ENCODE data around the gene TAF1. TPM values are rescaled to one million over a fixed set of nuclear protein-coding genes. Genes with fewer than 3 reads are reported as not detected.
"Not testable (repeated sequence)": the region's sequence is repeated elsewhere in the genome, so short reads cannot be mapped to it uniquely, and the experiment has no call there.

The TAF1 gene
- total and polyA plus RNA-seq, 5 donors from 2014 or later: 3.8 to 65.2 (median 6.2) TPM

- H3K9me3 ChIP-seq (ENCODE audit: control insufficient read depth in 2 of 2, low read length in 2 of 2): no peaks in the 10 kb centered on the region
- Mint-ChIP-seq H3K36me3 (peaks cover 38% of the 10 kb centered on the region), H3K27me3 (no peaks in the 10 kb centered on the region), H3K4me1 (peaks cover 0 to 5% (median 1%) of the 10 kb centered on the region in 4 donors), H3K9me3 (no peaks in the 10 kb centered on the region), H3K27ac (peak overlapping the region in 1 of 3 donors; percentile 1), H3K4me3 (no peak overlapping the region)
- H3K4me3 ChIP-seq (ENCODE audit: low read depth, low read length): no peak overlapping the region
- H3K27ac ChIP-seq (ENCODE audit: insufficient read depth, low read length, poor library complexity, severe bottlenecking): no peak overlapping the region
- no peak for DNase-seq
- H3K4me1 ChIP-seq (ENCODE audit: control insufficient read depth, insufficient read depth, low read length, poor library complexity, severe bottlenecking): no peaks in the 10 kb centered on the region
- H3K27me3 ChIP-seq (ENCODE audit: control insufficient read depth, insufficient read depth, low read length): no peaks in the 10 kb centered on the region
- ATAC-seq (ENCODE audit: low read depth in 2 of 2): no peak
- peaks cover 74% of the 10 kb centered on the region for H3K36me3 ChIP-seq (ENCODE audit: control insufficient read depth, insufficient read depth, low read length)
These were observed 27.8 kb downstream of the TAF1 start for GRCh38 chrX:71393919-71394318.

- peaks cover 29% of the 10 kb centered on the region for H3K36me3 Mint-ChIP-seq
- no peak overlapping the region for H3K27ac Mint-ChIP-seq
- no peak overlapping the region for H3K27ac ChIP-seq (ENCODE audit: insufficient read depth, low read length, poor library complexity, severe bottlenecking)
These were observed 30.4 kb downstream of the TAF1 start for GRCh38 chrX:71396576-71396975.

GRCh38 chrX:71400710-71401109 lies 34.6 kb downstream of the TAF1 start:
- Mint-ChIP-seq H3K4me1 (peaks cover 0 to 3% (median 0%) of the 10 kb centered on the region in 4 donors), H3K27ac (no peak overlapping the region), H3K9me3 (no peaks in the 10 kb centered on the region), H3K36me3 (peaks cover 13% of the 10 kb centered on the region), H3K27me3 (no peaks in the 10 kb centered on the region), H3K4me3 (no peak overlapping the region)
- H3K4me1 ChIP-seq (ENCODE audit: control insufficient read depth, insufficient read depth, low read length, poor library complexity, severe bottlenecking): no peaks in the 10 kb centered on the region
- H3K27me3 ChIP-seq (ENCODE audit: control insufficient read depth, insufficient read depth, low read length): no peaks in the 10 kb centered on the region
- H3K4me3 ChIP-seq (ENCODE audit: low read depth, low read length): no peak overlapping the region
- ATAC-seq (ENCODE audit: low read depth in 2 of 2): no peak
- no peaks in the 10 kb centered on the region for H3K9me3 ChIP-seq (ENCODE audit: control insufficient read depth in 2 of 2, low read length in 2 of 2)
- no peak overlapping the region for H3K27ac ChIP-seq (ENCODE audit: insufficient read depth, low read length, poor library complexity, severe bottlenecking)
- DNase-seq: no peak
- H3K36me3 ChIP-seq (ENCODE audit: control insufficient read depth, insufficient read depth, low read length): peaks cover 46% of the 10 kb centered on the region

More at GRCh38 chrX:71396576-71396975, 30.4 kb downstream of the TAF1 start:
- Mint-ChIP-seq H3K9me3 (no peaks in the 10 kb centered on the region), H3K27me3 (no peaks in the 10 kb centered on the region), H3K4me1 (peaks cover 0 to 5% (median 3%) of the 10 kb centered on the region in 4 donors), H3K4me3 (no peak overlapping the region)
- H3K4me1 ChIP-seq (ENCODE audit: control insufficient read depth, insufficient read depth, low read length, poor library complexity, severe bottlenecking): no peaks in the 10 kb centered on the region
- H3K9me3 ChIP-seq (ENCODE audit: control insufficient read depth in 2 of 2, low read length in 2 of 2): no peaks in the 10 kb centered on the region
- DNase-seq (no peak), ATAC-seq (ENCODE audit: low read depth in 2 of 2) (no peak)
- peaks cover 71% of the 10 kb centered on the region for H3K36me3 ChIP-seq (ENCODE audit: control insufficient read depth, insufficient read depth, low read length)
- no peak overlapping the region for H3K4me3 ChIP-seq (ENCODE audit: low read depth, low read length)
- no peaks in the 10 kb centered on the region for H3K27me3 ChIP-seq (ENCODE audit: control insufficient read depth, insufficient read depth, low read length)

- H3K4me1 Mint-ChIP-seq; H3K27me3 Mint-ChIP-seq; ATAC-seq (ENCODE audit: low read depth in 2 of 2); H3K9me3 ChIP-seq (ENCODE audit: control insufficient read depth in 2 of 2, low read length in 2 of 2); H3K4me3 Mint-ChIP-seq; H3K9me3 Mint-ChIP-seq; H3K4me1 ChIP-seq (ENCODE audit: control insufficient read depth, insufficient read depth, low read length, poor library complexity, severe bottlenecking); H3K4me3 ChIP-seq (ENCODE audit: low read depth, low read length); H3K27ac ChIP-seq (ENCODE audit: insufficient read depth, low read length, poor library complexity, severe bottlenecking); H3K27ac Mint-ChIP-seq; DNase-seq; H3K27me3 ChIP-seq (ENCODE audit: control insufficient read depth, insufficient read depth, low read length): not testable (repeated sequence)
- H3K36me3 Mint-ChIP-seq: peaks cover 10% of the 10 kb centered on the region
- H3K36me3 ChIP-seq (ENCODE audit: control insufficient read depth, insufficient read depth, low read length): peaks cover 24% of the 10 kb centered on the region
These were observed 50.1 kb downstream of the TAF1 start for GRCh38 chrX:71416260-71416659.

GRCh38 chrX:71420686-71421085 lies 54.5 kb downstream of the TAF1 start:
- ATAC-seq (ENCODE audit: low read depth in 2 of 2): no peak
- H3K27ac Mint-ChIP-seq: no peak overlapping the region
- DNase-seq: no peak
- Histone ChIP-seq H3K27me3 (ENCODE audit: control insufficient read depth, insufficient read depth, low read length) (no peaks in the 10 kb centered on the region), H3K27ac (ENCODE audit: insufficient read depth, low read length, poor library complexity, severe bottlenecking) (no peak overlapping the region), H3K4me3 (ENCODE audit: low read depth, low read length) (no peak overlapping the region), H3K9me3 (ENCODE audit: control insufficient read depth in 2 of 2, low read length in 2 of 2) (no peaks in the 10 kb centered on the region), H3K36me3 (ENCODE audit: control insufficient read depth, insufficient read depth, low read length) (peaks cover 29% of the 10 kb centered on the region), H3K4me1 (ENCODE audit: control insufficient read depth, insufficient read depth, low read length, poor library complexity, severe bottlenecking) (no peaks in the 10 kb centered on the region)
- peaks cover 17% of the 10 kb centered on the region for H3K36me3 Mint-ChIP-seq
- no peak overlapping the region for H3K4me3 Mint-ChIP-seq
- no peaks in the 10 kb centered on the region for H3K9me3 Mint-ChIP-seq
- no peaks in the 10 kb centered on the region for H3K4me1 Mint-ChIP-seq
- H3K27me3 Mint-ChIP-seq: no peaks in the 10 kb centered on the region

GRCh38 chrX:71432733-71433132 lies 66.6 kb downstream of the TAF1 start:
- no peaks in the 10 kb centered on the region for H3K27me3 ChIP-seq (ENCODE audit: control insufficient read depth, insufficient read depth, low read length)
- H3K4me1 ChIP-seq (ENCODE audit: control insufficient read depth, insufficient read depth, low read length, poor library complexity, severe bottlenecking): no peaks in the 10 kb centered on the region
- Mint-ChIP-seq H3K4me1 (peaks cover 0 to 6% (median 2%) of the 10 kb centered on the region in 4 donors), H3K9me3 (peaks cover 0 to 3% (median 0%) of the 10 kb centered on the region in 7 donors), H3K4me3 (no peak overlapping the region), H3K27ac (no peak overlapping the region), H3K36me3 (peaks cover 13% of the 10 kb centered on the region), H3K27me3 (no peaks in the 10 kb centered on the region)
- H3K4me3 ChIP-seq (ENCODE audit: low read depth, low read length): no peak overlapping the region
- H3K36me3 ChIP-seq (ENCODE audit: control insufficient read depth, insufficient read depth, low read length): peaks cover 13% of the 10 kb centered on the region
- H3K9me3 ChIP-seq (ENCODE audit: control insufficient read depth in 2 of 2, low read length in 2 of 2): no peaks in the 10 kb centered on the region
- DNase-seq (no peak), ATAC-seq (ENCODE audit: low read depth in 2 of 2) (no peak)
- H3K27ac ChIP-seq (ENCODE audit: insufficient read depth, low read length, poor library complexity, severe bottlenecking): no peak overlapping the region

- Mint-ChIP-seq H3K27ac (no peak overlapping the region), H3K9me3 (peaks cover 0 to 2% (median 0%) of the 10 kb centered on the region in 7 donors), H3K27me3 (no peaks in the 10 kb centered on the region), H3K4me3 (no peak overlapping the region), H3K36me3 (peaks cover 23% of the 10 kb centered on the region), H3K4me1 (peaks cover 0 to 7% (median 2%) of the 10 kb centered on the region in 4 donors)
- H3K4me3 ChIP-seq (ENCODE audit: low read depth, low read length): no peak overlapping the region
- H3K9me3 ChIP-seq (ENCODE audit: control insufficient read depth in 2 of 2, low read length in 2 of 2): no peaks in the 10 kb centered on the region
- no peak overlapping the region for H3K27ac ChIP-seq (ENCODE audit: insufficient read depth, low read length, poor library complexity, severe bottlenecking)
- peaks cover 15% of the 10 kb centered on the region for H3K36me3 ChIP-seq (ENCODE audit: control insufficient read depth, insufficient read depth, low read length)
- DNase-seq (no peak), ATAC-seq (ENCODE audit: low read depth in 2 of 2) (no peak)
- H3K4me1 ChIP-seq (ENCODE audit: control insufficient read depth, insufficient read depth, low read length, poor library complexity, severe bottlenecking): no peaks in the 10 kb centered on the region
- H3K27me3 ChIP-seq (ENCODE audit: control insufficient read depth, insufficient read depth, low read length): no peaks in the 10 kb centered on the region
These were observed 72.6 kb downstream of the TAF1 start for GRCh38 chrX:71438750-71439149.

- no peaks in the 10 kb centered on the region for H3K27me3 ChIP-seq (ENCODE audit: control insufficient read depth, insufficient read depth, low read length)
- ATAC-seq (ENCODE audit: low read depth in 2 of 2) (no peak), DNase-seq (no peak)
- peaks cover 12% of the 10 kb centered on the region for H3K36me3 ChIP-seq (ENCODE audit: control insufficient read depth, insufficient read depth, low read length)
- H3K36me3 Mint-ChIP-seq: peaks cover 23% of the 10 kb centered on the region
- no peak overlapping the region for H3K27ac Mint-ChIP-seq
- H3K4me1 ChIP-seq (ENCODE audit: control insufficient read depth, insufficient read depth, low read length, poor library complexity, severe bottlenecking): no peaks in the 10 kb centered on the region
- H3K9me3 Mint-ChIP-seq: peaks cover 0 to 2% (median 0%) of the 10 kb centered on the region in 7 donors
- peak overlapping the region in 1 of 4 donors; percentile 27 for H3K4me3 Mint-ChIP-seq
- H3K27ac ChIP-seq (ENCODE audit: insufficient read depth, low read length, poor library complexity, severe bottlenecking): no peak overlapping the region
- H3K4me3 ChIP-seq (ENCODE audit: low read depth, low read length): no peak overlapping the region
- H3K9me3 ChIP-seq (ENCODE audit: control insufficient read depth in 2 of 2, low read length in 2 of 2): no peaks in the 10 kb centered on the region
- H3K4me1 Mint-ChIP-seq: peaks cover 0 to 7% (median 2%) of the 10 kb centered on the region in 4 donors
- H3K27me3 Mint-ChIP-seq: no peaks in the 10 kb centered on the region
These were observed 73.3 kb downstream of the TAF1 start for GRCh38 chrX:71439420-71439819.

Measured in CD4-positive, CD25-positive, alpha-beta regulatory T cell (primary cell).